Activated CD4-positive, alpha-beta T cell treated with anti-CD3 and anti-CD28 coated beads, Interleukin-2, amount 50 U/mL, for 1 hour (primary cell): ENCODE data around the gene ERO1B.

Experiments used
- DNase-seq: peaks from one replicate; pipeline ENCODE4 v3.0.0-alpha.2; 2020

Gene ERO1B

DNA sequence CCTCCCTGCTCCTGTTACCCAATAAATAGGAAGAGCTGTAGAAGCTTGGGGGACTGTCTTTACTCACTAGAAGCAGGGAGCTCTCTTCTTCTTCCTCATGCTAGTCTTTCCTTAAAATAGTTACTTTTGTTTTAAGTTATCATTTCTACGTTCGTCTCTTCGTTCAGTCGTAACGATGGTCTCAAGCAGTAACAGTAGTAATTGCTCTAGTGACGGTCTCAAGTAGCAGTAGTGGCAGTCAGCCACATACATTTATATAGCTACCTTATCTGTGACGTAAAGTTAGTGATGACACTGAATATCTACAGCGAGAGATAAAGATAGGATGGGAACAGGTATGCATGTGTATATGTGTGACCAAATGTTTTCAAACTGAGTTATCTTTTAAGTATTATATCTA, 15.4 kb upstream of the ERO1B start:
- no peak for DNase-seq

- no peak for DNase-seq
Observed at GRCh38 chr1:236292425-236292824, 10.7 kb upstream of the ERO1B start.

DNA sequence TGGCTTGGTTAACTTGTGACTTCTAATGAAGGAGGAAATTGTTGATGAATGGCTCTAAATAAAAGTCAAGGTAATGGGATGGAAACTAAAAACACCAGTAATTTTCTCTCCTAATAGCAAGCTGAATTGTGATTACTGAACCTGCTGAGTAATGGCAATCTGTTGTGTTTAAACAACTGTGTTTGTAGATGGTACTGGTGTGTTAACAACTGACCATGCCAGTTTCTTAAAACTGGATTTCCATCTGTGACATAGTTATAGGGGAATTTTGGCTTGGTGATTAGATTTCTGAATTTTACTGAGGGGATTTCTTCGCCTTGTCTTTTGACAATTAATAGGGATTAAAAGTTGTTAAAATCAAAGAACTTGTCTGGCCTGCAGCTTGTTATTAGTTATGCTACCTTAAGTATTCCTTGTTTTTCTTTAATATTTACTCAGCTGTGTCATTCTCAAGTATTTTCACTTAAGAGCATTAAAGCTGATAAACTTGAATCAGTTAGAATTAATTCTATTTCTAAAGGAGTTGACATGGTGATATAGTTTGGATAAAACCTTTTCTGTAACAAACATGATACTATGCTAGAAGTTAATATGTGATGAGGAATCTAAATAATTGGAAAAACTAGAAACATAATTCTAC, 7.9 kb upstream of the ERO1B start:
- no peak for DNase-seq

DNA sequence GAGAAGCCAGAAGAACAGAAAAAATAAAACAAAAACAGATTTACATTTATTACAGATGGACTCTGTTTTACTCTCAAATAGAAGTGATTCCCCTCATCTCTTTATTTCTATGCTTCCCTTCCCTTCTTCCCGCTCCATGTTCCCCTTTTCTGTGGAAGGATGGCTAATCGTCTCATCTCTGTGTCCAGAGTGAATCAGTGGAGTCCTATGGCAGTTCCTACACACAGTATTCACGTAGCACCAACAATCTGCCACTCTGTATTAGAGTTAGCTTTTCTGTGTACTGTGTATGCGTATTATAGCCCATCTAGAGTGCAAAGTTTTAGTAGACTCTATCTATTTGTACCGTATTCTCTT, 6.8 kb upstream of the ERO1B start:
- DNase-seq, result no peak

DNA sequence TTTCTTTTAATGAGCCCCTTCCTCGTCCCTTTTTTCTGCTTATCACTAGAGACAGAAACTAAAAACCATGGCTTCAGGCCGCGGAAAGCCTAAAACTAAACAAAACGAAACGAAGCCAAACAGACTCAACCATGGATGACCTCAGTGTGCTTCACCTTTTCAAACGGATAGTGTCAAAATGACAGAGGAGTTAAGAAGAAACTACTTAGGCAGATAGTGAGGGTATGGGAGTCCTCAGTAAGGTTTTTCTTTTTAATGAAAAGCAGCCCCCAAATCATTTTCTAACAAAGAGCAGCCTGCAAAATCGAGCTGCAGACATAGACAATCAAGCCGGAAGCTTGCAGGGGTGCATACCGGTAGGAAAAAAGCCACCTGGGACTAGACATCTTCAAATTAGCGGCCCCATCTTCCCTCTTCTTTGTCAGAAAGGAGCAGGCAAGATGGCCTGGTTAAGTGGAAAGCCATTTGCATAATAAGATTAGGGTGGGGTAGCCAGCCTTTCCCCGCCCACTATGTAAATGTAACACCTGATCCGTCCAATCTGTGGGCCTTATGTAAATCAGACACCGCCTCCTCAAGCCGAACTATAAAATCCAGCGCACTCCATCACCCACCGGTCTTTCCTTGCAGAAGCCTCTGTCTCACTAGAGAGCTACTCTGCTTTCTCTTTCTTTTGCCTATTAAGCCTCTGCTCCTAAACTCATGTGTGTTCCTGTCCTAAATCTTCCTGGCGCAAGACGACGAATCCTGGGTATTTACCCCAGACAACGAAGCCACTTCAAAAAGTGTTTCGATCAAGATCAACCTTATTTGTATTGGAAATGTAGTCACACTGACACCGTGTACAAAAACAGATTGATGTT, 6.2 kb upstream of the ERO1B start:
- DNase-seq, result no peak

DNA sequence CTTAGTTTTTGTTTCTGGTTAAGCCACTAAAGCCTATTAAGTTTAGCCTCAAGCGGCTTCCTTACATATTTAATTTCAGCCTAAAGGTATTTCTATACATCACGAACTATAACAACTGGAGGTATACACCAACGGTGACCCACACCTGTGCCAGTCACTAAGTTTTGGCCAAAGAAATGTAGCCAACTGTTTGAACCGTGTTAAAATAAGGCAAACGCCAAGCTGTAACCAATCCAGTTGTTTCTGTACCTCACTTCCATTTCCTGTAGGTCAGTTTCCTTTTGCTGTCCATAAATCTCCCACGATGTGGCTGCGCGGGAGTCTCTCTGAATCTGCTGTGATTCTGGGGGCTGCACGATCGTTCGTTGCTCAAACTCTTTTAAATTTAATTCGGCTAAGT, 5.6 kb upstream of the ERO1B start:
- no peak for DNase-seq

DNA sequence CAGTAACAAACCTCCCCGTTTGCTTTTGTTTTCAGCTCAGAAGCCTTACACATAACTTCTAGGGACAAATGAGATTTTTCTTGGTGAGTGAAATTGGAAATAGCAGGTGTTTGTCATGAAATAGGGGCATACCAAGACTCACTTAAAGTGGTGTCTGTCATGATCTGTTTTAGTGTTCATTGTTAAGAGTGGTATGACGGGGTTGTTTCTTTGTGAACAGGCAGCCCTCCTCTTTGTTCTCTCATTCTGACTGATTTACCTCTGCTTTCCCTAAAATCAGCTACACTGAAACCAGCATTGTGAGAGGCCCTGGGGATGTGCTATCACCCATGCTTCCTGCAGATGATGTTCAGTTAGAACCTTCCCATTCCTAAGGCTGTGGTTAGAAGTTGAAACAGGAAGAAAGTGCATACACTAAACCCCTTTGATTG, 2.5 kb upstream of the ERO1B start:
- DNase-seq, result no peak

GRCh38 chr1:236282719-236283118, 961 bp upstream of the ERO1B start:
- DNase-seq, result no peak

- peak; percentile 52 for DNase-seq
Observed at GRCh38 chr1:236282425-236282716, 613 bp upstream of the ERO1B start.

DNA sequence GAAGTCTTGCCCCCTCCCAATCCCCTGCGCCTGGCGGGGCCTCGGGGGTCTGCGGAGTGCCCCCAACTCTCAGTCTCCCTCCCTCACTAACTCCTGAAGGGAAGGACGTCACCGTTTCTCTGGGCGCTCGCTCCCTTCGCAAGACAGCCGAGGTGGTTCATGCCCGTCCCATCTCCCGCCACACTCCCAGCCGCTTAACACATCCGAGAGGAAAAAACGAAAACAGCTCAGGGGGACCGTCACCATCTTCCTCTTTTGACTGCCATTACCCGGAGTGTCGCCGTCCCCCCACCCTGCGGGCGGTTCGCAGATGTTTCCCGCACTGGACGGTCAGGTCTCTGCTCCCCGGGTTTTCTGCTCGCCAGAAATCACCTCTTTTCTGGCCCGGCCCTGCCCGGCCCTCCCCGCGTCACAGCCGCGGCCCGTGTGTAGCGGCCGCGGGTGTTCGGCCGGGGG, 532 bp downstream of the ERO1B start:
- peak; percentile 16 for DNase-seq

- DNase-seq, result peak; percentile 28
Observed at GRCh38 chr1:236280438-236281197, 1.1 kb downstream of the ERO1B start.

DNA sequence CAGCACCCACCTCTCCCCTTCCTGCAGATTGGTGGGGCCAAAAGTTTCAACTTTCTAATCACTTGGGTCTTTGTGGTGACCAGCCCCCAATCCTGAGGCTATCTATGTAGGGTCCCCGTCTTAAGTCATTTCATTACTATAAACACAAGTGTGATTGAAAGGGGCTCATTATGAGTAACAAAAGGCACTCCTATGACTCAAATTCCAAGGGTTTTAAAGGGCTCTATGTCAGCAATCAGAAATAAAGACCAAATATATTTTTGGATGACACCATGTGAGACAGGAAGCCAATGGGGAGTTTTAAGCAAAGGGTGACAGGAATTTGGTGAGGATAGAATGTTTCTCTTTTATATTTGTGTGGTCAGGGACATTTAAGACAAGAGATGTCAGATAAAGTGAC, 6.2 kb downstream of the ERO1B start:
- DNase-seq, result no peak

GRCh38 chr1:236275061-236275460, 6.7 kb downstream of the ERO1B start:
- no peak for DNase-seq

GRCh38 chr1:236273358-236273757, 8.4 kb downstream of the ERO1B start:
- DNase-seq, result no peak

- DNase-seq, result no peak
Observed at GRCh38 chr1:236269439-236269838, 12.3 kb downstream of the ERO1B start.

GRCh38 chr1:236261898-236262297, 19.9 kb downstream of the ERO1B start:
- no peak for DNase-seq

- DNase-seq, result no peak
Observed at GRCh38 chr1:236261033-236261432, 20.7 kb downstream of the ERO1B start.

DNA sequence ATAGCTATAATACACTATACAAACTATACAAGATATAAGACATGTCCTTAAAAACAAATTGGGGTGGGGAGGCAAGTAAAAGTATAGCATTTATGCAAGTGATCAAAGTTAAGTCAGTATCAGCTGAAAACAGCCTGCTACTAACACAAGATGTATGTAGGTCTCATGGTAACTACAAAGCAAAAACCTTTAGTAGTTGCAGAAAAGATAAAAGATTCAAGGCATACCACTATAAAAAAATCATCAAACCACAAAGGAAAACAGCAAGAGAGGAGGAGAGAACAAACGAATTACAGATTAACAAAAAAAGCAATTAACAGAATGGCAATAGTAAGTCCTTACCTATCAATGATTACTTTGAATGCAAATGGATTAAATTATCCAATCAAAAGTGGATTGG, 22.7 kb downstream of the ERO1B start:
- DNase-seq, result no peak

- DNase-seq, result no peak
Observed at GRCh38 chr1:236258114-236258622, 23.6 kb downstream of the ERO1B start.

DNA sequence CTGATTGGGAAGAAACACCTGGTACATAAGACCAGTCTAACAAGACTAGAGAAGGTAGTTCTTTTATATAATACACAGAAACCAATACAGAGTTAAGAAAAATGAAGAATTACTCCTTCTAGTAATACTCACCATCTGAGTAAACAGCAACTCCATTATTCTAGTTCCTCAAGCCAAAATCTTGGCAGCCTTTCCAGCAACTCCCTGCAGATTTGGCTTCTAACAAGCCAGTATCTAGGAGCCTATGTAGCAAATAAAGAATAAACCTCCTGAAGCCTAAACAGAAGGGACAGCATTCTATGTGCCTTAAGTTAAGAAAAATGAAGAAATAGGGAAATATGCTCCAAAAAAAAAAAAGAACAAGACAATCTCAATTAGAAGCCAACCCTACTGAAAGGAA, 24.5 kb downstream of the ERO1B start:
- DNase-seq, result no peak

- no peak for DNase-seq
Observed at GRCh38 chr1:236253918-236254637, 27.7 kb downstream of the ERO1B start.

DNA sequence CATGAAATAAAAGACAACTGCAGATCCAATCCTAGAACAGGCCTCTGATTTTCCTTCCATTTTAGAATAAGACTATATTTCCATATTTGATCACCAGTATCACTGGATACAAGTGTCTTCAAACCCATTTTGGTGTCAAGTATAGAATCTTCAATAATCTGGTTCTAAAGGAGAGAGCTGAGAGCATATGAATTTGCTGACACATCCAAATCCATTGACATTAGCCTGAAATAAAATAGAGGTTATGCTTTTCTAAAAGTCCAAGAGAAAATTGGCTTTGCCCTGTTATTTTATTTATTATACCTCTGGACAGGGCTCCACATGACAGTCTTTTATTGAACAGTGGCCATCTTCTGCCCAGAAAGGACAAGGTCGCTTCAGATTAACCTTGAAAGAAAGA, 28.6 kb downstream of the ERO1B start:
- no peak for DNase-seq

- no peak for DNase-seq
Observed at GRCh38 chr1:236251587-236251986, 30.2 kb downstream of the ERO1B start.
